Urothelium cell line (cell line): ENCODE results near the gene TMA7B.
A peak's percentile ranks its signal among the peaks of the same experiment; 100 is the strongest.

Source experiments
- DNase-seq: peaks from one replicate; pipeline ENCODE4 v3.0.0; 2011; ENCODE audit warnings: low spot score, mixed read lengths
- FAIRE-seq: peaks from 2 replicates; lab custom pipeline; 2011; peaks lifted over from hg19 to GRCh38; lab: Jason Lieb, UNC

TMA7B gene

GRCh38 chr22:39997939-39998726 is 37.9 kb downstream of the TMA7B start:
- FAIRE-seq (no peak), DNase-seq (peak; percentile 42)

- FAIRE-seq (peak; percentile 37), DNase-seq (peak; percentile 46)
Observed at GRCh38 chr22:39999144-39999757, 39.1 kb downstream of the TMA7B start.

GRCh38 chr22:40000171-40000570 is 40.0 kb downstream of the TMA7B start:
- no peak for FAIRE-seq

GRCh38 chr22:40001106-40001505 is 40.9 kb downstream of the TMA7B start:
- DNase-seq = no peak
- no peak for FAIRE-seq

More at GRCh38 chr22:40000171-40000570, 40.0 kb downstream of the TMA7B start:
- DNase-seq = no peak

GRCh38 chr22:40001800-40002577 is 41.8 kb downstream of the TMA7B start:
- DNase-seq (no peak), FAIRE-seq (no peak)

- FAIRE-seq = no peak
- DNase-seq = no peak
Observed at GRCh38 chr22:40002935-40003715, 42.9 kb downstream of the TMA7B start.

GRCh38 chr22:40004836-40005235 is 44.6 kb downstream of the TMA7B start:
- DNase-seq = no peak
- FAIRE-seq = peak; percentile 50

GRCh38 chr22:40006641-40007040 is 46.4 kb downstream of the TMA7B start:
- no peak for DNase-seq
- no peak for FAIRE-seq

- peak; percentile 41 for DNase-seq
- no peak for FAIRE-seq
Observed at GRCh38 chr22:40007853-40008710, 47.9 kb downstream of the TMA7B start.

- FAIRE-seq (no peak), DNase-seq (peak; percentile 63)
Observed at GRCh38 chr22:40008726-40009291, 48.6 kb downstream of the TMA7B start.

- peak; percentile 63 for DNase-seq
- FAIRE-seq = peak; percentile 40
Observed at GRCh38 chr22:40009292-40009774, 49.1 kb downstream of the TMA7B start.

GRCh38 chr22:40009951-40010671 is 49.9 kb downstream of the TMA7B start:
- FAIRE-seq (peak; percentile 78), DNase-seq (no peak)

GRCh38 chr22:40010746-40011145 is 50.5 kb downstream of the TMA7B start:
- FAIRE-seq = no peak
- DNase-seq = no peak
